Chondrocyte (in vitro differentiated cells): Measurements from ENCODE around the gene HHAT. TPM values are rescaled to one million over a fixed set of nuclear protein-coding genes. Genes with fewer than 3 reads are reported as not detected.

Experiments used
- DNase-seq: peaks from one replicate; pipeline ENCODE4 v3.0.0; 2021; ENCODE audit warnings: mixed read lengths, low spot score
- H3K27ac Mint-ChIP-seq: one replicate; pipeline ENCODE4 v1.8.0; 2021; ENCODE audit warnings: mild to moderate bottlenecking, moderate library complexity, mixed read lengths; ENCODE audit not compliant: unreplicated experiment
- H3K27me3 Mint-ChIP-seq: 2 replicates; pipeline ENCODE4 v1.8.0; 2021; ENCODE audit warnings: low read depth, mixed read lengths
- H3K36me3 Mint-ChIP-seq: 2 replicates; pipeline ENCODE4 v1.8.0; 2021; ENCODE audit warnings: low read depth, mixed read lengths
- H3K4me1 Mint-ChIP-seq: 2 replicates; pipeline ENCODE4 v1.8.0; 2021; ENCODE audit warnings: low read depth, mild to moderate bottlenecking, mixed read lengths
- H3K4me3 Mint-ChIP-seq: one replicate; pipeline ENCODE4 v1.8.0; 2021; ENCODE audit warnings: mild to moderate bottlenecking, moderate library complexity, mixed read lengths; ENCODE audit not compliant: unreplicated experiment
- H3K9me3 Mint-ChIP-seq: 2 replicates; pipeline ENCODE4 v1.8.0; 2021; ENCODE audit warnings: low read depth, mixed read lengths
- CTCF ChIP-seq: fragments of 200-600 bp; sonication (generic); IDR thresholded peaks from 2 replicates; pipeline ENCODE4 v1.5.0; 2021; ENCODE audit warnings: antibody characterized with exemption, mild to moderate bottlenecking, moderate library complexity
- total RNA-seq: library from RNA; stranded (reverse); gene quantifications from 3 replicates; pipeline ENCODE4 v1.2.1, GENCODE V29; 2021

Gene HHAT
- total RNA-seq, 1 donor from 2014 or later, result 6.4 TPM

GRCh38 chr1:210302501-210302900 is 26.2 kb upstream of the HHAT start:
- Mint-ChIP-seq H3K27me3 (no peaks in the 10 kb centered on the region), H3K4me1 (peaks cover 20% of the 10 kb centered on the region), H3K27ac (no peak overlapping the region), H3K4me3 (no peak overlapping the region), H3K9me3 (no peaks in the 10 kb centered on the region), H3K36me3 (no peaks in the 10 kb centered on the region)
- no peak for DNase-seq
- TF ChIP-seq CTCF, result no peak

- H3K27ac Mint-ChIP-seq, result no peak overlapping the region
- H3K36me3 Mint-ChIP-seq, result no peaks in the 10 kb centered on the region
- no peak for TF ChIP-seq CTCF
- H3K9me3 Mint-ChIP-seq, result no peaks in the 10 kb centered on the region
- peaks cover 20% of the 10 kb centered on the region for H3K4me1 Mint-ChIP-seq
- no peak for DNase-seq
- H3K27me3 Mint-ChIP-seq, result no peaks in the 10 kb centered on the region
- H3K4me3 Mint-ChIP-seq, result no peak overlapping the region
Observed at GRCh38 chr1:210303391-210303790, 25.3 kb upstream of the HHAT start.

GRCh38 chr1:210310562-210311153 is 18.0 kb upstream of the HHAT start:
- TF ChIP-seq CTCF, result no peak
- Mint-ChIP-seq H3K4me1 (peaks cover 20% of the 10 kb centered on the region), H3K4me3 (peak overlapping the region; percentile 75), H3K36me3 (no peaks in the 10 kb centered on the region), H3K27me3 (no peaks in the 10 kb centered on the region), H3K27ac (no peak overlapping the region), H3K9me3 (no peaks in the 10 kb centered on the region)
- no peak for DNase-seq

- no peak for TF ChIP-seq CTCF
- no peaks in the 10 kb centered on the region for H3K27me3 Mint-ChIP-seq
- no peaks in the 10 kb centered on the region for H3K36me3 Mint-ChIP-seq
- no peak for DNase-seq
- no peaks in the 10 kb centered on the region for H3K9me3 Mint-ChIP-seq
- H3K4me1 Mint-ChIP-seq, result peaks cover 20% of the 10 kb centered on the region
- H3K4me3 Mint-ChIP-seq, result peak overlapping the region; percentile 75
- no peak overlapping the region for H3K27ac Mint-ChIP-seq
Observed at GRCh38 chr1:210311726-210312493, 16.8 kb upstream of the HHAT start.

GRCh38 chr1:210313046-210313595 is 15.6 kb upstream of the HHAT start:
- no peak for TF ChIP-seq CTCF
- DNase-seq, result no peak
- Mint-ChIP-seq H3K27me3 (no peaks in the 10 kb centered on the region), H3K4me1 (peaks cover 20% of the 10 kb centered on the region), H3K9me3 (no peaks in the 10 kb centered on the region), H3K4me3 (no peak overlapping the region), H3K27ac (no peak overlapping the region), H3K36me3 (no peaks in the 10 kb centered on the region)
